Lower leg skin (tissue), 3 donors: ENCODE data around the gene BRK1.

Source experiments
- POLR2A ChIP-seq, 2 donors: fragments of 450-650 bp; IDR thresholded peaks; one replicate each; pipeline ENCODE4 v1.6.1; 2016 to 2017; ENCODE audit warnings: antibody characterized with exemption in 2 of 2, mild to moderate bottlenecking in 1 of 2, moderate library complexity in 1 of 2
- TF ChIP-seq, protein P1 (sequence below), 3 donors: fragments of 450-650 bp; IDR thresholded peaks; one replicate each; pipeline ENCODE4 v1.5.1; 2016; ENCODE audit warnings: antibody characterized with exemption in 3 of 3, mild to moderate bottlenecking in 3 of 3, moderate library complexity in 2 of 3

DNA sequence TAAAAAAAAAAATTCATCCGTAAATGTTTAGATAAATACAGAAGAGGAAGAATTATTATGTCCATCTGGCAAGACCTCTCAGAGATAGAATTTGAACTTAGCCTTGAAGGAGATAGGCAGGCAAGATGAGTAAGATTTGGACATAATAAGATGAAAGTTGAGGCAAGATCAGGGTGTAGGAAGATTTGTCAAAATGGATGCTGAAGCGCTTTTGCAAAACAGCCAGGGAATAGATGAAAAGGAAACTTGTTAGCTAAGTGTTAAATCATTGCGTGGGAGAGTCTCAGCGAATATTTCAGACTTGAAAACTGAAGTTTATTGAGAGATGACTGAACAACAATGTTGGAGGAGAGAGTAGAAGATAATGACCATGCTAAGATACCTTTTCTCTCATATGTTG is 7.2 kb downstream of the BRK1 start:
- TF ChIP-seq, protein P1, sequence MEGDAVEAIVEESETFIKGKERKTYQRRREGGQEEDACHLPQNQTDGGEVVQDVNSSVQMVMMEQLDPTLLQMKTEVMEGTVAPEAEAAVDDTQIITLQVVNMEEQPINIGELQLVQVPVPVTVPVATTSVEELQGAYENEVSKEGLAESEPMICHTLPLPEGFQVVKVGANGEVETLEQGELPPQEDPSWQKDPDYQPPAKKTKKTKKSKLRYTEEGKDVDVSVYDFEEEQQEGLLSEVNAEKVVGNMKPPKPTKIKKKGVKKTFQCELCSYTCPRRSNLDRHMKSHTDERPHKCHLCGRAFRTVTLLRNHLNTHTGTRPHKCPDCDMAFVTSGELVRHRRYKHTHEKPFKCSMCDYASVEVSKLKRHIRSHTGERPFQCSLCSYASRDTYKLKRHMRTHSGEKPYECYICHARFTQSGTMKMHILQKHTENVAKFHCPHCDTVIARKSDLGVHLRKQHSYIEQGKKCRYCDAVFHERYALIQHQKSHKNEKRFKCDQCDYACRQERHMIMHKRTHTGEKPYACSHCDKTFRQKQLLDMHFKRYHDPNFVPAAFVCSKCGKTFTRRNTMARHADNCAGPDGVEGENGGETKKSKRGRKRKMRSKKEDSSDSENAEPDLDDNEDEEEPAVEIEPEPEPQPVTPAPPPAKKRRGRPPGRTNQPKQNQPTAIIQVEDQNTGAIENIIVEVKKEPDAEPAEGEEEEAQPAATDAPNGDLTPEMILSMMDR (IDR thresholded peaks at IDR 0.05), result no peak
- TF ChIP-seq POLR2A (IDR thresholded peaks at IDR 0.05), result no peak
